Measurements from ENCODE around the gene PVALB. TPM values are rescaled to one million over a fixed set of nuclear protein-coding genes. Genes with fewer than 3 reads are reported as not detected.

The PVALB gene
- total and polyA plus RNA-seq, 4 donors, result 0.73 to 3.0 (median 2.4) TPM; not detected in 1

DNA sequence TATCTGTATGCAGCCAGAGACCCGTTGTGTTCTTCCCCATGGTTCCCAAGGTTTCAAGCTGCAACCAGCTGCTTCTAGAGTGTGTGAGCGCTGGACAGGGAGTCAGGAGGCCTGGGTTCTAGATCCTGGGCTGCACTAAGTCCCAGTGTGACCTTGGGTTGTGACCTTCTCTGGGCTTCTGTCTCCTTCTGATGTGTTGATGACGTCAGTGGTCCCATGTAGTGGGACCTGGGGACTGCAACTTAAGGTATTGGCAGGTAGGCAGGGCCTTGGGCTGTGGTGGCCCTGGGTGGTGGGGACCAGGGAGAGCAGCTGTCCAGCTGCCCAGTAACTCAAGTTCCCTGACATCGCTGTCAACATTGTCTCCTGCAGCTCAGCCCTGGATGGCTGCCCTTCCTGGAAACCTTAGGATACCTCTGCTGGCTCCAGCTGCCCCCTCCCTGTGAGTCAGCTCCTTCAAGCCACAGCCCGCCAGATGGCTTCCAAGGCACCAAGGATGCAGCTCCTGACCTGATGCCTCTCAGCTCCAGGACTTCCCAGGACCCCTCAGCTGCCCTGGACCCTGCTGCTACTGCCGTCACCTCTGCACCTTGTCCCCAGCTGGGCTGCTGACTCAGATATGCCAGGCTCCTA is 1.3 kb upstream of the PVALB start:
- no peak for ATAC-seq (ENCODE audit: insufficient read depth, low FRiP score)
- DNase-seq, result no peak
- peaks cover 3 to 81% (median 50%) of the 10 kb centered on the region in 3 donors for H3K27me3 ChIP-seq (ENCODE audit: control insufficient read depth in 3 of 3, insufficient read depth in 3 of 3, low read length in 2 of 3)
- H3K27ac ChIP-seq (ENCODE audit: low read depth in 1 of 2, low read length in 1 of 2), result no peak overlapping the region
- H3K9me3 ChIP-seq (ENCODE audit: control insufficient read depth in 4 of 4, insufficient read depth in 3 of 4, low read length in 3 of 4), result peaks cover 0 to 2% (median 0%) of the 10 kb centered on the region in 4 donors
- WGBS, 2 donors, result 79 to 81% methylated on average over 6 of the region's 6 CpGs
- peaks cover 0 to 13% (median 0%) of the 10 kb centered on the region in 5 donors for H3K4me1 ChIP-seq (ENCODE audit: control insufficient read depth in 5 of 5, insufficient read depth in 5 of 5, low read length in 5 of 5)
- TF ChIP-seq, protein P1, sequence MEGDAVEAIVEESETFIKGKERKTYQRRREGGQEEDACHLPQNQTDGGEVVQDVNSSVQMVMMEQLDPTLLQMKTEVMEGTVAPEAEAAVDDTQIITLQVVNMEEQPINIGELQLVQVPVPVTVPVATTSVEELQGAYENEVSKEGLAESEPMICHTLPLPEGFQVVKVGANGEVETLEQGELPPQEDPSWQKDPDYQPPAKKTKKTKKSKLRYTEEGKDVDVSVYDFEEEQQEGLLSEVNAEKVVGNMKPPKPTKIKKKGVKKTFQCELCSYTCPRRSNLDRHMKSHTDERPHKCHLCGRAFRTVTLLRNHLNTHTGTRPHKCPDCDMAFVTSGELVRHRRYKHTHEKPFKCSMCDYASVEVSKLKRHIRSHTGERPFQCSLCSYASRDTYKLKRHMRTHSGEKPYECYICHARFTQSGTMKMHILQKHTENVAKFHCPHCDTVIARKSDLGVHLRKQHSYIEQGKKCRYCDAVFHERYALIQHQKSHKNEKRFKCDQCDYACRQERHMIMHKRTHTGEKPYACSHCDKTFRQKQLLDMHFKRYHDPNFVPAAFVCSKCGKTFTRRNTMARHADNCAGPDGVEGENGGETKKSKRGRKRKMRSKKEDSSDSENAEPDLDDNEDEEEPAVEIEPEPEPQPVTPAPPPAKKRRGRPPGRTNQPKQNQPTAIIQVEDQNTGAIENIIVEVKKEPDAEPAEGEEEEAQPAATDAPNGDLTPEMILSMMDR (IDR thresholded peaks at IDR 0.05; ENCODE audit: control extremely low read depth, extremely low read depth), result no peak
- no peak overlapping the region for H3K9ac ChIP-seq (ENCODE audit: insufficient read depth in 1 of 2, low read length in 2 of 2)
- no peak overlapping the region for H3K4me3 ChIP-seq
- no peaks in the 10 kb centered on the region for H3K36me3 ChIP-seq (ENCODE audit: control insufficient read depth in 4 of 4, insufficient read depth in 4 of 4, low read length in 4 of 4)

- 33 to 49% methylated on average over 5 of the region's 5 CpGs for WGBS, 2 donors
- Histone ChIP-seq H3K27ac (ENCODE audit: low read depth in 1 of 2, low read length in 1 of 2) (no peak overlapping the region), H3K9me3 (ENCODE audit: control insufficient read depth in 4 of 4, insufficient read depth in 3 of 4, low read length in 3 of 4) (peaks cover 0 to 2% (median 0%) of the 10 kb centered on the region in 4 donors), H3K4me1 (ENCODE audit: control insufficient read depth in 5 of 5, insufficient read depth in 5 of 5, low read length in 5 of 5) (peaks cover 0 to 13% (median 0%) of the 10 kb centered on the region in 5 donors), H3K36me3 (ENCODE audit: control insufficient read depth in 4 of 4, insufficient read depth in 4 of 4, low read length in 4 of 4) (no peaks in the 10 kb centered on the region), H3K27me3 (ENCODE audit: control insufficient read depth in 3 of 3, insufficient read depth in 3 of 3, low read length in 2 of 3) (peaks cover 7 to 82% (median 50%) of the 10 kb centered on the region in 3 donors), H3K4me3 (no peak overlapping the region), H3K9ac (ENCODE audit: insufficient read depth in 1 of 2, low read length in 2 of 2) (no peak overlapping the region)
- DNase-seq (no peak), ATAC-seq (ENCODE audit: insufficient read depth, low FRiP score) (no peak)
- TF ChIP-seq, protein P1 (IDR thresholded peaks at IDR 0.05; ENCODE audit: control extremely low read depth, extremely low read depth), result no peak
Observed at GRCh38 chr22:36817525-36817848, 652 bp upstream of the PVALB start.

DNA sequence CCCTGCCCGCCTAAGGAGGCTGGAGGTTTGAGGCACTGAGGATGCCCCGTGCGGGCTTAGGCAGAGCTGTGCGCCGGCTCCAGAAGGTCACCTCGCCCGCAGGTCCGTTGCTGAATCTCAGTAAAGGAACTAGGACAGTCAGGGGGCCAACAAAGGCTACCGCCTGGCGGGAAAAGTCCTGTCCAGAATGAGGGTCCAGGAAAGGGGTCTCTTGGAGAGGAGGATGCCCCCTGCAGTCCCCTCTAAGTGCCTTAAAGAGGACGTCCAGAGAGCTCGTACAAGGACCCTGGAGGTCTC is 548 bp downstream of the PVALB start:
- no peaks in the 10 kb centered on the region for H3K36me3 ChIP-seq (ENCODE audit: control insufficient read depth in 4 of 4, insufficient read depth in 4 of 4, low read length in 4 of 4)
- H3K9me3 ChIP-seq (ENCODE audit: control insufficient read depth in 4 of 4, insufficient read depth in 3 of 4, low read length in 3 of 4), result peaks cover 0 to 2% (median 0%) of the 10 kb centered on the region in 4 donors
- H3K4me1 ChIP-seq (ENCODE audit: control insufficient read depth in 5 of 5, insufficient read depth in 5 of 5, low read length in 5 of 5), result peaks cover 0 to 13% (median 0%) of the 10 kb centered on the region in 5 donors
- TF ChIP-seq, protein P1 (IDR thresholded peaks at IDR 0.05; ENCODE audit: control extremely low read depth, extremely low read depth), result no peak
- H3K9ac ChIP-seq (ENCODE audit: insufficient read depth in 1 of 2, low read length in 2 of 2), result no peak overlapping the region
- H3K27me3 ChIP-seq (ENCODE audit: control insufficient read depth in 3 of 3, insufficient read depth in 3 of 3, low read length in 2 of 3), result peaks cover 6 to 86% (median 48%) of the 10 kb centered on the region in 3 donors
- ATAC-seq (ENCODE audit: insufficient read depth, low FRiP score) (no peak), DNase-seq (no peak)
- H3K4me3 ChIP-seq, result no peak overlapping the region
- WGBS, 2 donors, result 3 to 4% methylated on average over 12 of the region's 12 CpGs
- no peak overlapping the region for H3K27ac ChIP-seq (ENCODE audit: low read depth in 1 of 2, low read length in 1 of 2)
